GM12878 (cell line): Measurements from ENCODE around the gene BICC1.

Experiments used
- EED ChIP-seq: sonication (generic); IDR thresholded peaks from 2 replicates; pipeline ENCODE4 v1.6.1; 2016; ENCODE audit warnings: antibody characterized with exemption, low read depth
- POLR2A ChIP-seq: IDR thresholded peaks from 2 replicates; pipeline ENCODE4 v1.6.1; 2011; ENCODE audit warnings: low read depth, mild to moderate bottlenecking, low read length

GRCh38 chr10:58771863-58772262, 259.2 kb downstream of the BICC1 start:
- TF ChIP-seq POLR2A (no peak), EED (no peak)
